ENCODE measurements around the gene IGSF9B.

IGSF9B gene

DNA sequence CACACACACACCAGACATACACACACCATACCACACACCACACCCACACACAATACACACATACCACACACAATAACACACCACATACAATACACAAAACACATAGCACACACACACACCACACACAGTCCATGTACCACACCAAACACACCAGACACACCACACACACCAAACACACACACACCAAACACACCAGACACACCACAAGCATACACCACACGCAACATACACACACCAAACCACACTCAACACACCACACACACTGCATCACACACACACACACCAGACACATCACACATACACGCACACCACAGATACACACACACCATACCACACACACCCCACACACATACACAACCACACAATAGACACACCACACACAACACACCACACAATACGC is 54.8 kb downstream of the IGSF9B start:
- Histone ChIP-seq H3K9me3 (replicated peaks in 1 of 2; ENCODE audit: control insufficient read depth in 2 of 2, insufficient read depth in 1 of 2, low read depth in 1 of 2, low read length in 2 of 2) (peaks cover 0 to 7% of the 10 kb centered on the region in 2 donors), H3K27me3 (ENCODE audit: control insufficient read depth in 3 of 3, insufficient read depth in 3 of 3, low read depth in 1 of 3, low read length in 3 of 3) (peaks cover 0 to 4% (median 0%) of the 10 kb centered on the region in 3 experiments), H2AFZ (ENCODE audit: low read length) (no peak overlapping the region), H3K4me1 (ENCODE audit: control insufficient read depth in 2 of 2, insufficient read depth in 1 of 2, low read depth in 1 of 2, low read length in 2 of 2) (peaks cover 0 to 4% of the 10 kb centered on the region in 2 donors), H3K18ac (ENCODE audit: low read length) (peak overlapping the region; percentile 33), H3K79me1 (ENCODE audit: low read depth, low read length) (peaks cover 3% of the 10 kb centered on the region), H3K9ac (ENCODE audit: low read depth, low read length, poor library complexity) (peak overlapping the region; percentile 84), H3K27ac (replicated peaks; ENCODE audit: low read length) (no peak overlapping the region), H2AK5ac (ENCODE audit: low read depth, low read length) (no peak overlapping the region), H2BK12ac (ENCODE audit: low read length) (peak overlapping the region; percentile 76), H3K4ac (ENCODE audit: low read length) (peak overlapping the region; percentile 67), H3K14ac (ENCODE audit: low read length) (peak overlapping the region; percentile 87), H2BK5ac (ENCODE audit: low read length) (no peak overlapping the region), H3K23ac (ENCODE audit: low read depth, low read length, poor library complexity) (peak overlapping the region; percentile 94), H4K8ac (ENCODE audit: low read depth, low read length) (peak overlapping the region; percentile 17), H2BK120ac (ENCODE audit: low read depth, low read length) (no peak overlapping the region), H4K91ac (ENCODE audit: low read depth, low read length, poor library complexity) (peak overlapping the region; percentile 18), H3K4me3 (ENCODE audit: low read length in 2 of 2) (peak overlapping the region in 1 of 2 donors; percentile 58), H2BK15ac (ENCODE audit: low read length) (no peak overlapping the region), H3K4me2 (ENCODE audit: insufficient read depth, low read length, poor library complexity, severe bottlenecking) (no peak overlapping the region), H3K36me3 (replicated peaks in 1 of 2; ENCODE audit: control insufficient read depth in 2 of 2, insufficient read depth in 2 of 2, low read length in 2 of 2) (peaks cover 0 to 5% of the 10 kb centered on the region in 2 donors)
- DNase-seq (ENCODE audit: low spot score), result no peak
- WGBS, 2 donors (ENCODE audit: extremely low coverage in 2 of 2, insufficient read length in 2 of 2, insufficient replicate concordance in 1 of 2), result 100% methylated on average over 3 of the region's 3 CpGs; no CpG with 5 or more reads in 1 of the 2 donors

DNA sequence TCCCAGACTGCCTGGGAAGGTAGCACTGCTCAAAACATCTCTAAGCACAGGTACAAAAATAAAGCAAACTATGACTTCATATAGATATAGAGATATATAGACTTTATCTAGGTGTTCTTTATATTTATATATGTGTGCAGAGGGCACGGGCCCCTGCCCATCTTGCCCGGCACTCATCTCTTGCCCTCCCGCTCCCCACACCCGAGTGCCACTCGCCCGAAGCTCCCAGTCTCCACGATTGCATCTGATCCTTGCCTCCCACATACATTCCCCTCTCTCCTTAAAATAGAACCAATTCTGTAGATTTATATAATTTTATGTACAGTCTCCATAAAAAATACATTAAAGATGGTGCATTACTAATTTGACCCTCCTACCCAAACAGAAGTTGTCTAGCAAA is 55.5 kb downstream of the IGSF9B start:
- DNase-seq (ENCODE audit: low spot score), result no peak
- no CpG with 5 or more reads among the region's 7 CpGs for WGBS, 2 donors (ENCODE audit: extremely low coverage in 2 of 2, insufficient read length in 2 of 2, insufficient replicate concordance in 1 of 2)
- H3K4me3 ChIP-seq (ENCODE audit: low read length in 2 of 2), result no peak overlapping the region
- peaks cover 0 to 7% of the 10 kb centered on the region in 2 donors for H3K9me3 ChIP-seq (replicated peaks in 1 of 2; ENCODE audit: control insufficient read depth in 2 of 2, insufficient read depth in 1 of 2, low read depth in 1 of 2, low read length in 2 of 2)
- no peak overlapping the region for H2BK120ac ChIP-seq (ENCODE audit: low read depth, low read length)
- H2BK12ac ChIP-seq (ENCODE audit: low read length), result no peak overlapping the region
- H3K36me3 ChIP-seq (replicated peaks in 1 of 2; ENCODE audit: control insufficient read depth in 2 of 2, insufficient read depth in 2 of 2, low read length in 2 of 2), result peaks cover 0 to 5% of the 10 kb centered on the region in 2 donors
- peaks cover 0 to 4% of the 10 kb centered on the region in 2 donors for H3K4me1 ChIP-seq (ENCODE audit: control insufficient read depth in 2 of 2, insufficient read depth in 1 of 2, low read depth in 1 of 2, low read length in 2 of 2)
- no peak overlapping the region for H2BK5ac ChIP-seq (ENCODE audit: low read length)
- H3K14ac ChIP-seq (ENCODE audit: low read length), result no peak overlapping the region
- H4K91ac ChIP-seq (ENCODE audit: low read depth, low read length, poor library complexity), result no peak overlapping the region
- H2AFZ ChIP-seq (ENCODE audit: low read length), result no peak overlapping the region
- H3K27ac ChIP-seq (replicated peaks; ENCODE audit: low read length), result no peak overlapping the region
- H3K27me3 ChIP-seq (ENCODE audit: control insufficient read depth in 3 of 3, insufficient read depth in 3 of 3, low read depth in 1 of 3, low read length in 3 of 3), result peaks cover 0 to 4% (median 0%) of the 10 kb centered on the region in 3 experiments
- no peak overlapping the region for H3K4ac ChIP-seq (ENCODE audit: low read length)
- no peak overlapping the region for H3K9ac ChIP-seq (ENCODE audit: low read depth, low read length, poor library complexity)
- no peak overlapping the region for H3K23ac ChIP-seq (ENCODE audit: low read depth, low read length, poor library complexity)
- no peak overlapping the region for H3K4me2 ChIP-seq (ENCODE audit: insufficient read depth, low read length, poor library complexity, severe bottlenecking)
- H3K79me1 ChIP-seq (ENCODE audit: low read depth, low read length), result peaks cover 3% of the 10 kb centered on the region
- H4K8ac ChIP-seq (ENCODE audit: low read depth, low read length), result no peak overlapping the region
- H2AK5ac ChIP-seq (ENCODE audit: low read depth, low read length), result no peak overlapping the region
- no peak overlapping the region for H2BK15ac ChIP-seq (ENCODE audit: low read length)
- no peak overlapping the region for H3K18ac ChIP-seq (ENCODE audit: low read length)

DNA sequence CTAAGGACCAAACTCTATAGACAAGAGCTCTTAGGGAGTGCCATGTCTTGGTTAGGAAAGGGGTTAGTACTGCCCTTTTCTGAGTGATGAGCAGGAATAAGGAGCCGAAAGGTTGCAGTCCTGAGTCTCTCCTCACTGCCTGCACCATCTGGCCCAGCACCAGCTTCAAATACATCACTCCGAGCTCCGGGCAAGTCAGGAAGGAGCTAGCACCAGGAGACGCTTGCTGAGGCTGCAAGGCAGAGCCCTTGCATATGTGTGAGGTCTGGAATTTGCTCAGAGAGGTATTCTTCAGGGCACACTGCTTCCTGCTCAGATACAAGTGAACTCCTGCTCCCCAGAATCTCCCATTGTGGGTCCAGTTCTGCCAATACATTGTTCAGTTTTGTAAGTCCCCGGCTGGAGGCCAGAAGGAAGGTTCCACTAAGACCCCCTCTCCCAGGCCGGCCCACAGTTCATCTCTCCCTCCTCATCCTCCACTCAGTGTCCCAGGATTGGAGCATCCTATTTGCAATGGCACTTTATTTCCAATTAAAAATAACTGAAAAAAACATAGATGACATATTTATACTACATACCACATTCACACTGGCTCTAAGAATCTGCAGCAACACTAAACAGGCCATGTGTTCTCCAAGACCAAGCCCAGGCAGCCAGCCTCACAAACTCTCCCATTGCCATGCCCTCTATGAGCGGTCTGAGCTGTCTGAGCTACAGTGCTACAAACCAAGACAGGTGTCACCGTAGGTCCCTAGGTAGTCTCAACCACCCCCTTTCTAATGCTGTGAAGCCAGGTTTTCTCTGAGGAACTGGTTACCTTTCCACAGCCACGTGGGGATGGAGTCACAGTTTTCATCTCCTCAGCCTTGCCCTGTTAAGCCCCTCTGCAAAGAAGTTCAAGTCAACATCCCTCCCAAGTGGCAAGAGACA is 56.3 kb downstream of the IGSF9B start:
- peaks cover 0 to 7% of the 10 kb centered on the region in 2 donors for H3K9me3 ChIP-seq (replicated peaks in 1 of 2; ENCODE audit: control insufficient read depth in 2 of 2, insufficient read depth in 1 of 2, low read depth in 1 of 2, low read length in 2 of 2)
- DNase-seq (ENCODE audit: low spot score), result no peak
- WGBS, 2 donors (ENCODE audit: extremely low coverage in 2 of 2, insufficient read length in 2 of 2, insufficient replicate concordance in 1 of 2), result no CpG with 5 or more reads among the region's 9 CpGs

DNA sequence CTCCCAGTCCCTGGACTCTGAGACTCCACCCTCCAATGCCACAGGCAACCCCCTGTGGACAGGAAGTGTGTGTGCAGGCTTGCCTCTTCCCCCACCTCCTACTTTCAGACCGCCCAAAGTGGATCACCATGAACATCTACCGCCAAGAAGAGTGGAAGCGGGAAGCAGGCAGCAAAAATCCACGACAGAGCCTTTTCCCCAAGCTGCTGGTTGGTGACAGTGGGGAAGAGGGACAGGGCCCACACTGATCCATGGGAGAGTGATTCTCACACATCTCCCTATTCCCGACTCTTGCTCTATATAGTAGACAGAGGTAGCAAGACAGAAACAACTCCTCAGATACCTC is 58.0 kb downstream of the IGSF9B start:
- H2BK120ac ChIP-seq (ENCODE audit: low read depth, low read length), result no peak overlapping the region
- no peak overlapping the region for H3K23ac ChIP-seq (ENCODE audit: low read depth, low read length, poor library complexity)
- H3K9me3 ChIP-seq (replicated peaks in 1 of 2; ENCODE audit: control insufficient read depth in 2 of 2, insufficient read depth in 1 of 2, low read depth in 1 of 2, low read length in 2 of 2), result peaks cover 0 to 7% of the 10 kb centered on the region in 2 donors
- DNase-seq (ENCODE audit: low spot score), result no peak
- H3K4me1 ChIP-seq (ENCODE audit: control insufficient read depth in 2 of 2, insufficient read depth in 1 of 2, low read depth in 1 of 2, low read length in 2 of 2), result peaks cover 17 to 19% of the 10 kb centered on the region in 2 donors
- H3K4me3 ChIP-seq (ENCODE audit: low read length in 2 of 2), result no peak overlapping the region
- no peak overlapping the region for H2AFZ ChIP-seq (ENCODE audit: low read length)
- H3K27ac ChIP-seq (replicated peaks; ENCODE audit: low read length), result no peak overlapping the region
- peaks cover 3% of the 10 kb centered on the region for H3K79me1 ChIP-seq (ENCODE audit: low read depth, low read length)
- H3K9ac ChIP-seq (ENCODE audit: low read depth, low read length, poor library complexity), result no peak overlapping the region
- no peak overlapping the region for H4K91ac ChIP-seq (ENCODE audit: low read depth, low read length, poor library complexity)
- no peak overlapping the region for H2BK5ac ChIP-seq (ENCODE audit: low read length)
- no peak overlapping the region for H3K18ac ChIP-seq (ENCODE audit: low read length)
- H2BK12ac ChIP-seq (ENCODE audit: low read length), result no peak overlapping the region
- no peak overlapping the region for H3K4me2 ChIP-seq (ENCODE audit: insufficient read depth, low read length, poor library complexity, severe bottlenecking)
- H3K14ac ChIP-seq (ENCODE audit: low read length), result no peak overlapping the region
- H3K27me3 ChIP-seq (ENCODE audit: control insufficient read depth in 3 of 3, insufficient read depth in 3 of 3, low read depth in 1 of 3, low read length in 3 of 3), result peaks cover 0 to 4% (median 0%) of the 10 kb centered on the region in 3 experiments
- WGBS, 2 donors (ENCODE audit: extremely low coverage in 2 of 2, insufficient read length in 2 of 2, insufficient replicate concordance in 1 of 2), result no CpG with 5 or more reads among the region's 5 CpGs
- H2AK5ac ChIP-seq (ENCODE audit: low read depth, low read length), result no peak overlapping the region
- H4K8ac ChIP-seq (ENCODE audit: low read depth, low read length), result no peak overlapping the region
- H3K36me3 ChIP-seq (replicated peaks in 1 of 2; ENCODE audit: control insufficient read depth in 2 of 2, insufficient read depth in 2 of 2, low read length in 2 of 2), result peaks cover 0 to 5% of the 10 kb centered on the region in 2 donors
- H2BK15ac ChIP-seq (ENCODE audit: low read length), result no peak overlapping the region
- no peak overlapping the region for H3K4ac ChIP-seq (ENCODE audit: low read length)

More for the DNA sequence above, 56.3 kb downstream of the IGSF9B start:
- H3K27ac ChIP-seq (replicated peaks; ENCODE audit: low read length), result no peak overlapping the region
- no peak overlapping the region for H4K8ac ChIP-seq (ENCODE audit: low read depth, low read length)
- H3K4me3 ChIP-seq (ENCODE audit: low read length in 2 of 2), result no peak overlapping the region
- peaks cover 7 to 11% of the 10 kb centered on the region in 2 donors for H3K4me1 ChIP-seq (ENCODE audit: control insufficient read depth in 2 of 2, insufficient read depth in 1 of 2, low read depth in 1 of 2, low read length in 2 of 2)
- H2BK5ac ChIP-seq (ENCODE audit: low read length), result no peak overlapping the region
- no peak overlapping the region for H3K18ac ChIP-seq (ENCODE audit: low read length)
- peaks cover 3% of the 10 kb centered on the region for H3K79me1 ChIP-seq (ENCODE audit: low read depth, low read length)
- H3K4me2 ChIP-seq (ENCODE audit: insufficient read depth, low read length, poor library complexity, severe bottlenecking), result no peak overlapping the region
- H2BK120ac ChIP-seq (ENCODE audit: low read depth, low read length), result no peak overlapping the region
- H4K91ac ChIP-seq (ENCODE audit: low read depth, low read length, poor library complexity), result no peak overlapping the region
- H2AFZ ChIP-seq (ENCODE audit: low read length), result no peak overlapping the region
- H3K14ac ChIP-seq (ENCODE audit: low read length), result no peak overlapping the region
- H2BK15ac ChIP-seq (ENCODE audit: low read length), result no peak overlapping the region
- no peak overlapping the region for H2AK5ac ChIP-seq (ENCODE audit: low read depth, low read length)
- H3K36me3 ChIP-seq (replicated peaks in 1 of 2; ENCODE audit: control insufficient read depth in 2 of 2, insufficient read depth in 2 of 2, low read length in 2 of 2), result peaks cover 0 to 5% of the 10 kb centered on the region in 2 donors
- H3K9ac ChIP-seq (ENCODE audit: low read depth, low read length, poor library complexity), result no peak overlapping the region
- H2BK12ac ChIP-seq (ENCODE audit: low read length), result no peak overlapping the region
- no peak overlapping the region for H3K4ac ChIP-seq (ENCODE audit: low read length)
- H3K27me3 ChIP-seq (ENCODE audit: control insufficient read depth in 3 of 3, insufficient read depth in 3 of 3, low read depth in 1 of 3, low read length in 3 of 3), result peaks cover 0 to 4% (median 0%) of the 10 kb centered on the region in 3 experiments
- no peak overlapping the region for H3K23ac ChIP-seq (ENCODE audit: low read depth, low read length, poor library complexity)
